Loucy (cell line): Measurements from ENCODE around the gene GLOD4.

Experiments used
- H2AFZ ChIP-seq: fragments of 200-600 bp; sonication (generic); 2 replicates; pipeline ENCODE4 v1.6.0; 2016; ENCODE audit warnings: antibody characterized with exemption, mild to moderate bottlenecking, low read length, moderate library complexity
- H3F3A ChIP-seq: fragments of 200-600 bp; 2 replicates; pipeline ENCODE4 v1.6.0; 2016; ENCODE audit warnings: antibody characterized with exemption, low read depth, mild to moderate bottlenecking
- H3K27me3 ChIP-seq: fragments of 200-600 bp; sonication (generic); 2 replicates; pipeline ENCODE4 v1.6.1; 2014; ENCODE audit warnings: low read length, mild to moderate bottlenecking; ENCODE audit not compliant: insufficient read depth, poor library complexity, severe bottlenecking
- H3K36me3 ChIP-seq: fragments of 200-600 bp; sonication (generic); 2 replicates; pipeline ENCODE4 v1.6.1; 2016; ENCODE audit warnings: low read length; ENCODE audit not compliant: insufficient read depth
- H3K4me1 ChIP-seq: fragments of 200-600 bp; sonication (generic); 2 replicates; pipeline ENCODE4 v1.5.1; 2014; ENCODE audit warnings: low read length, mild to moderate bottlenecking; ENCODE audit not compliant: insufficient read depth, poor library complexity, severe bottlenecking
- H3K4me2 ChIP-seq: fragments of 200-600 bp; sonication (generic); 2 replicates; pipeline ENCODE4 v1.6.0; 2014; ENCODE audit warnings: antibody characterized with exemption, low read length, low read depth, mild to moderate bottlenecking; ENCODE audit not compliant: poor library complexity, severe bottlenecking
- H3K4me3 ChIP-seq: fragments of 200-600 bp; sonication (generic); 2 replicates; pipeline ENCODE4 v1.5.1; 2014; ENCODE audit warnings: low read length, mild to moderate bottlenecking, mixed read lengths; ENCODE audit not compliant: poor library complexity, severe bottlenecking
- H3K79me2 ChIP-seq: fragments of 200-600 bp; sonication (generic); 2 replicates; pipeline ENCODE4 v1.6.1; 2014; ENCODE audit warnings: low read length; ENCODE audit not compliant: insufficient read depth
- H3K9ac ChIP-seq: fragments of 200-600 bp; sonication (generic); 2 replicates; pipeline ENCODE4 v1.6.0; 2014; ENCODE audit warnings: mild to moderate bottlenecking, low read depth, low read length, moderate library complexity; ENCODE audit not compliant: poor library complexity, severe bottlenecking
- H3K9me2 ChIP-seq: fragments of 200-600 bp; sonication (generic); replicated peaks from 2 replicates; pipeline ENCODE4 v1.6.1; 2016; ENCODE audit warnings: low read depth, low read length, mixed read lengths
- H3K9me3 ChIP-seq: fragments of 200-600 bp; sonication (generic); 2 replicates; pipeline ENCODE4 v1.6.1; 2014; ENCODE audit warnings: mild to moderate bottlenecking, antibody characterized with exemption, low read length, low read depth; ENCODE audit not compliant: insufficient read depth
- H4K20me1 ChIP-seq: fragments of 200-600 bp; sonication (generic); 2 replicates; pipeline ENCODE4 v1.6.0; 2014; ENCODE audit warnings: antibody characterized with exemption, low read length, mild to moderate bottlenecking; ENCODE audit not compliant: insufficient read depth, poor library complexity, severe bottlenecking
- CTCF ChIP-seq: fragments of 200-600 bp; sonication (generic); conservative IDR thresholded peaks from 2 replicates; pipeline ENCODE4 v1.5.1; 2014; ENCODE audit warnings: mild to moderate bottlenecking, antibody characterized with exemption, low read length
- EZH2phosphoT487 ChIP-seq: fragments of 200-600 bp; IDR thresholded peaks from 2 replicates; pipeline ENCODE4 v1.6.1; 2018; ENCODE audit warnings: antibody characterized with exemption, mild to moderate bottlenecking, moderate library complexity, borderline replicate concordance

Gene GLOD4

GRCh38 chr17:798246-798645 lies 16.2 kb upstream of the GLOD4 start:
- no peaks in the 10 kb centered on the region for H3F3A ChIP-seq
- no peak overlapping the region for H2AFZ ChIP-seq
- H3K4me1 ChIP-seq, result no peaks in the 10 kb centered on the region
- no peak overlapping the region for H3K4me2 ChIP-seq
- no peaks in the 10 kb centered on the region for H4K20me1 ChIP-seq
- H3K9me2 ChIP-seq, result no peaks in the 10 kb centered on the region
- no peak overlapping the region for H3K9ac ChIP-seq
- TF ChIP-seq EZH2phosphoT487 (no peak), CTCF (no peak)
- no peaks in the 10 kb centered on the region for H3K79me2 ChIP-seq
- no peaks in the 10 kb centered on the region for H3K36me3 ChIP-seq
- H3K9me3 ChIP-seq, result no peaks in the 10 kb centered on the region; the same call in 1 of the 2 replicates
- no peaks in the 10 kb centered on the region for H3K27me3 ChIP-seq
- no peak overlapping the region for H3K4me3 ChIP-seq

- H3K9ac ChIP-seq, result no peak overlapping the region
- H4K20me1 ChIP-seq, result no peaks in the 10 kb centered on the region
- no peaks in the 10 kb centered on the region for H3K4me1 ChIP-seq
- H2AFZ ChIP-seq, result no peak overlapping the region
- no peaks in the 10 kb centered on the region for H3K9me2 ChIP-seq
- no peak for TF ChIP-seq CTCF
- no peak for TF ChIP-seq EZH2phosphoT487
- no peaks in the 10 kb centered on the region for H3K27me3 ChIP-seq
- H3K79me2 ChIP-seq, result no peaks in the 10 kb centered on the region
- H3F3A ChIP-seq, result no peaks in the 10 kb centered on the region
- H3K9me3 ChIP-seq, result no peaks in the 10 kb centered on the region; the same call in 1 of the 2 replicates
- peaks cover 2% of the 10 kb centered on the region; the same call in 1 of the 2 replicates for H3K36me3 ChIP-seq
- H3K4me2 ChIP-seq, result no peak overlapping the region
- H3K4me3 ChIP-seq, result no peak overlapping the region
Measured at GRCh38 chr17:797236-797840, 15.3 kb upstream of the GLOD4 start.

GRCh38 chr17:796609-797008 lies 14.5 kb upstream of the GLOD4 start:
- H3K9me2 ChIP-seq, result no peaks in the 10 kb centered on the region
- no peak overlapping the region for H2AFZ ChIP-seq
- H3K9ac ChIP-seq, result no peak overlapping the region
- no peaks in the 10 kb centered on the region for H4K20me1 ChIP-seq
- H3F3A ChIP-seq, result no peaks in the 10 kb centered on the region
- no peak for TF ChIP-seq EZH2phosphoT487
- TF ChIP-seq CTCF, result no peak
- H3K4me3 ChIP-seq, result no peak overlapping the region
- no peaks in the 10 kb centered on the region for H3K79me2 ChIP-seq
- no peaks in the 10 kb centered on the region; the same call in 1 of the 2 replicates for H3K9me3 ChIP-seq
- H3K4me1 ChIP-seq, result no peaks in the 10 kb centered on the region
- H3K27me3 ChIP-seq, result no peaks in the 10 kb centered on the region
- no peak overlapping the region for H3K4me2 ChIP-seq
- peaks cover 5% of the 10 kb centered on the region; the same call in 1 of the 2 replicates for H3K36me3 ChIP-seq
